Measurements from ENCODE around the gene OR4M2.
"Not testable (repeated sequence)": the region's sequence is repeated elsewhere in the genome, so short reads cannot be mapped to it uniquely, and the experiment has no call there.

Gene OR4M2

DNA sequence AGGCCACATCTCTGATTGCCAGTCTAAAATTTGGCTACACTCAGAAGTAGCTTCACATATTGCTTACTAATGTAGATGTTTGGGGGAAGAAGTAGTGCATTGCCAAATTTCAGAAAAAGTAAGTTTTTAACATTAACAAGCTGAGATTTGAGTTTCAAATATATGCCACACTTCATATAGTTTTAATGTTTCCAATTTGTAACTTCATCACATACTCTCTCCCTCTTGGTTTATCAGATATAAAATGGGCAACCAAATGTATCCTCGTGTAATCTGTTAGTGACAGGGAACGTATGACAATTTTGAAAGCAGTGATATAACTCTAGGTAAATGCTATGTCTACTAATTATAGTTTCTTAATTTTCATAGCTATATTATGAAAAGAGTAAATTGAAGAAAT lies at the start of gene OR4M2:
Gene OR4M2, plus strand, starts transcription at position 301 of the 400 bp plus-strand sequence. Its CDS starts 98 bp downstream, at position 399.
- not testable (repeated sequence) for DNase-seq (ENCODE audit: low read depth)

DNA sequence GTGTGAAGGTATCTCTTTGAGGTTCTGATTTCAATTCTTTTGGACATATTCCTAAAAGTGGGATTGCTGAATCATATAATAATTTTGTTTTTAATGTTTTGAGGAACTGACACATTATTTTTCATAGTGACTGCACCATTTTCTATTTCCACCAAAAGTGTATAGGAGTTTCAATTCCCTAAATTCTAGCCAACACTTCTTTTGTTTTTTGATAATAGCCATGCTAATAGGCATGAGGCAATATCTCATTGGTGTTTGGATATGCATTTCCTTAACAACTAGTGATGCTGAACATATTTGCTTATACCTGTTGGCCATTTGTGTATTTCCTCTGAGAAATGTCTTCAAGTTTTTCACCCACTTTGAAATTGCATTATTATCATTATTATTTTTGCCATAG lies 11.1 kb upstream of the OR4M2 start:
- DNase-seq (ENCODE audit: low read depth) = not testable (repeated sequence)

GRCh38 chr15:22081386-22081785 lies 1.1 kb downstream of the OR4M2 start:
- DNase-seq (ENCODE audit: low read depth) = not testable (repeated sequence)

DNA sequence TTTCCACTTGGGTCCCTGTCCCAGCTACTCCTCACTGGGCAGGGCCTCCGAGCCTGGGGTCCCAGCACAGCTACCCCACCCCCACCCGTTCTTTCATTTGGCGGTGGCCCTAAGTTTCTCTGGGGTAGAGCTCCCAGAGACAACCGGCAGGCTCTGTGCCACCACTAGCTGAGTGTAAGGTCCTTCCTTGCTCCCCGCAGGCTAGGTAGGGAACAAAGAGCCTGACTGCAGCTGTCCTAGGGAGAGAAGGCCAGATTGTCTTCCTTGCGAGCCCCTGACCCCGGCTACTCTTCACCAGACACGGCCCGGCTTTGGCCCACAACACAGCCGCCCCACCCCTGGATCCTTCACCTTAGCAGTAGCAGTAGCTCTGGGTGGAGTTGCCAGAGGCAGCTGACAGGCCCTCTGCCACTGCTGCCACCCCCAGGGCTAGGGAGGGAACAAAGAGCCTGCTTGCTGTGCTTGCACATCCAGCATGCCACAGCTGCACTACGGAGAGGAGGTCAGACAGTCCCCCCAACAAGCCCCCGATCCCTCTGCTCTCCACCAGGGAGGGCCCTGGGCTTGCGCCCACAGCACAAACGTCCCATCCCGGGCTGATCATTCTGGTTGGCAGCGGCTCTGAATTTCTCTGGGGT lies 18.4 kb downstream of the OR4M2 start:
- DNase-seq (ENCODE audit: low read depth) = not testable (repeated sequence)

GRCh38 chr15:22099289-22099891 lies 19.1 kb downstream of the OR4M2 start:
- DNase-seq (ENCODE audit: low read depth) = not testable (repeated sequence)

DNA sequence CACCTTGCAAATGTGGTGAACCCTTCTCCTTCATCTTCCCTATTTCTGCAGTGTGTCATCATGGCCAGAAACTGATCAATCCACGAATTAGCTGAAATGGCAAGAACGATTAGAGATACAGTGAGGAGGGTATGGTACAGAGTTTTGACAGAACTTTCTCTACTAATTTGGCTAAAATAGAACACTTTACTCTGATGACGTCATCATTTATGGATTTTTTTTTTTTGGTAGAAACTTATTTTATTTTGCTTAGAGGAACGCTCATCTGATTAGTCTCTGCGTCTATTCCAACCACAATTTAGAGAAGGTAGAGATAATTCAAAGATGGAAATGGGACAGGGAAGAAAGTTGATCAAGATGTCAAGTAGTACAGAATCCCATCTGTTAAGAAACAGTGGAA lies 41.7 kb downstream of the OR4M2 start:
- not testable (repeated sequence) for DNase-seq (ENCODE audit: low read depth)
